GM13977 (cell line): ENCODE data around the gene MED27.

Experiments used
- DNase-seq: peaks from one replicate; pipeline ENCODE4 v3.0.0; 2012; ENCODE audit warnings: low spot score
- in situ Hi-C: fragments of 300-500 bp; cut with MboI; formaldehyde crosslinking; loops from one replicate; pipeline ENCODE4 v1.12.0; 2022; ENCODE audit warnings: low sequenced_read_pairs, low pct_unique_long_range_greater_than_20kb, mixed read lengths, inconsistent platforms; ENCODE audit not compliant: unreplicated experiment
- TF ChIP-seq, protein P1 (sequence below): IDR thresholded peaks from 2 replicates; pipeline ENCODE4 v1.5.1; 2012; ENCODE audit warnings: mild to moderate bottlenecking, control low read depth; ENCODE audit not compliant: insufficient read depth; ENCODE audit errors: extremely low read depth, missing control alignments

MED27 gene

GRCh38 chr9:131968632-131969031, 111.0 kb downstream of the MED27 start:
- in situ Hi-C loops = no loop called here
- DNase-seq = no peak
- TF ChIP-seq, protein P1, sequence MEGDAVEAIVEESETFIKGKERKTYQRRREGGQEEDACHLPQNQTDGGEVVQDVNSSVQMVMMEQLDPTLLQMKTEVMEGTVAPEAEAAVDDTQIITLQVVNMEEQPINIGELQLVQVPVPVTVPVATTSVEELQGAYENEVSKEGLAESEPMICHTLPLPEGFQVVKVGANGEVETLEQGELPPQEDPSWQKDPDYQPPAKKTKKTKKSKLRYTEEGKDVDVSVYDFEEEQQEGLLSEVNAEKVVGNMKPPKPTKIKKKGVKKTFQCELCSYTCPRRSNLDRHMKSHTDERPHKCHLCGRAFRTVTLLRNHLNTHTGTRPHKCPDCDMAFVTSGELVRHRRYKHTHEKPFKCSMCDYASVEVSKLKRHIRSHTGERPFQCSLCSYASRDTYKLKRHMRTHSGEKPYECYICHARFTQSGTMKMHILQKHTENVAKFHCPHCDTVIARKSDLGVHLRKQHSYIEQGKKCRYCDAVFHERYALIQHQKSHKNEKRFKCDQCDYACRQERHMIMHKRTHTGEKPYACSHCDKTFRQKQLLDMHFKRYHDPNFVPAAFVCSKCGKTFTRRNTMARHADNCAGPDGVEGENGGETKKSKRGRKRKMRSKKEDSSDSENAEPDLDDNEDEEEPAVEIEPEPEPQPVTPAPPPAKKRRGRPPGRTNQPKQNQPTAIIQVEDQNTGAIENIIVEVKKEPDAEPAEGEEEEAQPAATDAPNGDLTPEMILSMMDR = no peak

DNA sequence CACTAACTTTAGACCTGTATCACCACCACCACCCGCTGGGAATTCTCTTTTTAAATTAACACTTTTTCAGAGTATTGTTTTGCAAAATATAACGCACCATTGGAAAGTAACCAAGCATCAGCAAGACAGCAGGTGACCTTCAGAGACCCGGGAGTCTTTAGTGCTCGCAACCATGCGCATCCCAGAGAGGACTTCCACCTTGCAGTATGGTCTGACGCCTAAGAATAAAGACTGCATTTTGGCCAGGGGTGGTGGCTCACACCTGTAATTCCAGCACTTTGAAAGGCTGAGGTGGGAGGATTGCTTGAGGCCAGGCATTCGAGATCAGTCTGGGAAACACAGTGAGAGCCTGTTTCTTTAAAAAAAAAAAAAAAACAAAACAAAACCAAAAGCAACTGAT, 113.8 kb downstream of the MED27 start:
- no peak for DNase-seq
- TF ChIP-seq, protein P1 = no peak
- in situ Hi-C loops = no loop called here

DNA sequence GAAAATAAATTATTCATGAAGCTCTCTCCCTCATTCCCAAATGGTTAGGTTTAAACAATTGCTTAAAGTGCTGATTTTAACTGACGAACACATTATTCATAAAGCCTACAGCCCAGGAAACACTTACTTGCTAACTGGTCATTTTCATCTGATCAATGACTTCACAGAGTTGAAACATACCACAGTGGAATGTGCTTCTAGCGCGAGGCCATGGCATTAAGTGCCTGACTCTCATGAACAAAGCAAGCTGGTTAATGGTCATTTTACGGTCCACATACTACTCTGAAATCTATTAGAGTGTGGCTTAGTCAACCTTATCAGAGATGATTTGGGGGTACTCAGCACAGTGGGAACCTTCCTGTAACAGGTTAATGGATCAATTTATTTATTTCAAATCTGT, 114.6 kb downstream of the MED27 start:
- TF ChIP-seq, protein P1 = no peak
- DNase-seq = no peak
- in situ Hi-C loops = no loop called here

DNA sequence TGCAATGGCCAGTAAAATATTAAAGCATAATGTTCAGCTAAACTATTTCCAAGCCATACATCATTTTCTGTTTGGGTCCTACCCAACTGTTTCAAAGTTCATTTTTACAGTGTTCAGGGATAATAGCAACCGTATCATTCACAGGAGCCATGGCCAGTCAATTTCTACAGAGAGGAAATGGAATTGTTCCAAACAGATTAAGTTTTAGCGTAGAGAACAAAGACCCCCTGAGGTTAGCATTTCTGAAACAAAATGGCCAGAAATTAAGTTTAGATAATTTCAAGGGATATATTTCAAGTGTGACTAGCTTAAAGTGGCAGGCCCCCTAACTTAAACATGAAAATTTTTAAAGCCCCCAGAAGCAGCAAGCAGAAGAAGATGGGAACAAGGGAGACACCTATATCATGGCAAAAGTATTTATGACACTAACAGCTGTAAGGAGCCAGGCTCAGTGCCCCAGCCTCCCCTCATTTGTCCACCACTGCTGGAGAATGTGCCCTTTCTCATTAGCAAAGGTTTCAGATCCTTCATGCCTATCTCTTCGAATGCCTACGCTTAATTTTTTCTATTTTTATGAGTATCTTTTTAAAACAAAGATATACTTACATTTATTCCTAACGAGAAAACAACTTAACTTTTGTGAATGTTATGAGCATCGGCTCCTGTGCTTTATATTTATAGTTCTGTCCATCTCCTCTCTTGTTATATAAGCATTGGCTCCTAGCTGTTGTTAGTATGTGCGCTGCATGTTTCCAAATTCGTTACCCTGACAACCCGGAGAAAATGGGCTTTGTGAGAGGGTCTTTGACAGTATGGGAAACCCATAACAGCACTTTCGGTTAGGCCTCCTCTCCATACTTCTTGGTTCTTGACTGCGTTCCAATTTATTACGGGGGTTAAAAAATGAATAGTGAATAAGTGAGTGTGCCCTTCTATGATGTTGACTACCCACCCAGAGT, 116.3 kb downstream of the MED27 start:
- in situ Hi-C loops = no loop called here
- DNase-seq = no peak
- TF ChIP-seq, protein P1 = no peak

- in situ Hi-C loops = no loop called here
- no peak for DNase-seq
- TF ChIP-seq, protein P1 = no peak
These were observed 118.2 kb downstream of the MED27 start for GRCh38 chr9:131961496-131961880.

- no peak for DNase-seq
- in situ Hi-C loops = no loop called here
- TF ChIP-seq, protein P1 = no peak
These were observed 118.7 kb downstream of the MED27 start for GRCh38 chr9:131960851-131961495.
